ENCODE measurements around the gene SLC24A4.

DNA sequence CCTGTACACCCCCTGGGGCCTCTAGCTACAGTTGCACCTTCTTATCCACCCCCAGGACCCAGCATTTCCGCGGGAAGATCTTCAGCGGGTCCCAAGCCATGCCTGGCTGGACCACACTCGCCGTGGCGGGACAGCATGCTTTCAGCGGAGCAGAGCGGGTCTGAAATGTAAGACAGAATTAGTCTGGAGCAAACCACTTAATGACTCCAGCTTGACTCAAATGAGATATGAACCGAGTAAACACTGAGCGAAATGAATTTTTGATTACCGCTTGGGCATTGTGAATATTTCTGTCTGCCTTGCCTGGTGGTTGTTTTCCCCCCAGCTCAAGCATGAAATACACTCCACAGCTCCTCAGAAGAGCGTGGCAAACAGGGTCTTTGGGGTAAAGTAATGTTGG lies 60.8 kb downstream of the SLC24A4 start:
- TF ChIP-seq POLR2A (IDR thresholded peaks at IDR 0.05; ENCODE audit: low read length) (no peak), GATA1 (IDR thresholded peaks at IDR 0.05; ENCODE audit: low read depth, low read length) (no peak)
